Cardiac septum (tissue), 1 donor: ENCODE measurements around the gene AP3D1. TPM values are rescaled to one million over a fixed set of nuclear protein-coding genes. Genes with fewer than 3 reads are reported as not detected.
"Not testable (repeated sequence)": the region's sequence is repeated elsewhere in the genome, so short reads cannot be mapped to it uniquely, and the experiment has no call there.

ENCODE experiments used
- DNase-seq: peaks from one replicate; pipeline ENCODE4 v3.0.0-alpha.2; 2020; ENCODE audit warnings: low spot score
- intact Hi-C: fragments of 100-400 bp; cut with DNase I; formaldehyde crosslinking; loops from one replicate; pipeline ENCODE4 v1.14.0; 2022
- long read RNA-seq: library from polyadenylated mRNA; unstranded; transcript quantifications from one replicate; pipeline ENCODE4 v2.0.0, GENCODE V29; 2021
- total RNA-seq: library from RNA; stranded (reverse); fragmentation: NEBNext Ultra II Directional; extraction: Animal tissue kit (Norgen Biotek cat#: 25700); gene quantifications from one replicate; pipeline ENCODE4 v1.2.1, GENCODE V29; 2021
- donor health status: DM: no; HTN: no; CAD: no.

The AP3D1 gene
- total RNA-seq = 89.0 TPM
- long read RNA-seq, full-length matches to known transcripts = 48 of 245 reads
- long read RNA-seq, partial matches to known transcripts = 166 of 245 reads
- long read RNA-seq, other reads (novel, unspliced or antisense) = 31 of 245 reads

GRCh38 chr19:2151339-2152229 is at the start of gene AP3D1:
Gene AP3D1, minus strand, starts transcription at chr19:2151566. Its CDS starts 232 bp downstream, at chr19:2151334.
- intact Hi-C loops = loop anchor here (2.0 kb wide), 1 partner anchor 55 kb away; the partner anchor contains the start of genes IZUMO4 and MOB3A
- peak; percentile 100 for DNase-seq

GRCh38 chr19:2200624-2201294 is 49.4 kb upstream of the AP3D1 start:
- intact Hi-C loops, DNase-seq: not testable (repeated sequence)

- intact Hi-C loops = no loop called here
- no peak for DNase-seq
Measured at GRCh38 chr19:2199861-2200623, 48.7 kb upstream of the AP3D1 start.

GRCh38 chr19:2199215-2199614 is 47.8 kb upstream of the AP3D1 start:
- intact Hi-C loops = no loop called here
- DNase-seq = no peak

- DNase-seq = no peak
- intact Hi-C loops = no loop called here
Measured at GRCh38 chr19:2198317-2198716, 47.0 kb upstream of the AP3D1 start.

GRCh38 chr19:2197270-2197669 is 45.9 kb upstream of the AP3D1 start:
- DNase-seq = no peak
- intact Hi-C loops = no loop called here

- intact Hi-C loops = no loop called here
- no peak for DNase-seq
Measured at GRCh38 chr19:2195914-2196313, 44.5 kb upstream of the AP3D1 start.

- intact Hi-C loops = no loop called here
Measured at GRCh38 chr19:2195361-2195760, 44.0 kb upstream of the AP3D1 start.

GRCh38 chr19:2194513-2195078 is 43.2 kb upstream of the AP3D1 start:
- intact Hi-C loops = loop anchor here (5.0 kb wide), 1 partner anchor 37 kb away; no protein-coding TSS in a partner anchor
- no peak for DNase-seq

More at GRCh38 chr19:2195361-2195760, 44.0 kb upstream of the AP3D1 start:
- no peak for DNase-seq

GRCh38 chr19:2193807-2194206 is 42.4 kb upstream of the AP3D1 start:
- intact Hi-C loops = loop anchor here (5.0 kb wide), 1 partner anchor 37 kb away; no protein-coding TSS in a partner anchor
- DNase-seq = no peak

GRCh38 chr19:2192862-2193261 is 41.5 kb upstream of the AP3D1 start:
- intact Hi-C loops = loop anchor here (5.0 kb wide), 1 partner anchor 36 kb away; no protein-coding TSS in a partner anchor
- DNase-seq = no peak

- intact Hi-C loops = loop anchor here (5.0 kb wide), 1 partner anchor 34 kb away; no protein-coding TSS in a partner anchor
- DNase-seq = no peak
Measured at GRCh38 chr19:2191456-2192310, 40.3 kb upstream of the AP3D1 start.

- intact Hi-C loops = loop anchor here (5.0 kb wide), 1 partner anchor 34 kb away; no protein-coding TSS in a partner anchor
- no peak for DNase-seq
Measured at GRCh38 chr19:2190848-2191455, 39.6 kb upstream of the AP3D1 start.

GRCh38 chr19:2189880-2190279 is 38.5 kb upstream of the AP3D1 start:
- DNase-seq = no peak
- intact Hi-C loops = loop anchor here (5.0 kb wide), 1 partner anchor 33 kb away; no protein-coding TSS in a partner anchor

- no peak for DNase-seq
- intact Hi-C loops = no loop called here
Measured at GRCh38 chr19:2188708-2189385, 37.5 kb upstream of the AP3D1 start.

GRCh38 chr19:2187159-2187558 is 35.8 kb upstream of the AP3D1 start:
- intact Hi-C loops = no loop called here
- DNase-seq = no peak
